Fibroblast of skin of right quadriceps (primary cell): Measurements from ENCODE around the gene TBRG4.
"Not testable (repeated sequence)": the region's sequence is repeated elsewhere in the genome, so short reads cannot be mapped to it uniquely, and the experiment has no call there.

Experiments used
- DNase-seq: peaks from one replicate; pipeline ENCODE4 v3.0.0-alpha.2; 2013

Gene TBRG4

DNA sequence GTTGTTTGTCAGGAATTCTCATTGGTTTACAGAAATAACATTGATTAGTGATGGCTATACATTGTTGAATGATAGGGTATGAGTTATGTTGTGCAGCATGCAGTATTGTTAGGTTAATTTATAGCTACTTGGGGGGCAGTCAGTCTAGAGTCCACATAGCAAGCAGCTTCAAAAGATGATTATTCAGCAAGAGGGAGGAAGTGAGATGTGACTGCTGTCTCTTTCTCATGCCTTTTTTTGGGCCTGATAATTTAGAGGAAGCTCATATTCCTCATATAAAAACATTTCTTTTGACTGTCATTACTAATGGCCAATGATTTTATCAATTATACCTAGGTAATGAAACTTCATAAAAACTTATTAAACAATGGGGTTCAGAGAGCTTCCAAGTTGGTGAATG, 3.4 kb upstream of the TBRG4 start:
- DNase-seq: no peak

DNA sequence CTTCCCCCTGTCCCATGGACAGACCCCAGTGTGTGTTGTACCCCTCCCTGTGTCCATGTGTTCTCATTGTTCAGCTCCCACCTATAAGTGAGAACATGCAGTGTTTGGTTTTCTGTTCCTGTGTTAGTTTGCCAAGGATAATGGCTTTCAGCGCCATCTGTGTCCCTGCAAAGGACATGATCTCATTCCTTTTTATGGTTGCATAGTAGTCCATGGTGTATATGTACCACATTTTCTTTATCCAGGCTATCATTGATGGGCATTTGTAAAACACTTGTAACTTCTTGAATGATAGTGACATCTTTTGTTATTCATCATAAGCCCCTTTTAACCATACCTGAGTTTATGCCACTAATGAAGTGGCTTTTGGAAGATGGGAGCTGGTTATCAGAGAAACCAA, 2.8 kb upstream of the TBRG4 start:
- DNase-seq: not testable (repeated sequence)

DNA sequence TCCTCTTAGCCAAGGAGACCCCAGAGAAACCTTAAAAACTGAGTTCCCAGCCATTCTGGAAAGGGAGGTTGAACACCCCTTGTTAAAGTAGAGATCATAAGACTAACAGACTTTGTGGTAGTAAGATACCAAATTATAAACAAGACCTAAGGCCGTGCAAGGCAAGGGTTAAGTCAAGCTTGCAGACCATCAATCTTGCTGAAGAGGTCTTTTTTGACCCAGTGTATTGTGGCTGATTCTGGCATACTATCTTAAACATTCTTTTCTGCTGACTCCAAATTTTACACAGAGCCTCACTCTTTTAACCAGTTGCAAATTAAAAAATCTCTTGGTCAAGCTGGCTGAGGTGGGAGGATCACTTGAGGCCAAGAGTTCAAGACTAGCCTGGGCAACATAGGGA, 1.2 kb upstream of the TBRG4 start:
- no peak for DNase-seq

DNA sequence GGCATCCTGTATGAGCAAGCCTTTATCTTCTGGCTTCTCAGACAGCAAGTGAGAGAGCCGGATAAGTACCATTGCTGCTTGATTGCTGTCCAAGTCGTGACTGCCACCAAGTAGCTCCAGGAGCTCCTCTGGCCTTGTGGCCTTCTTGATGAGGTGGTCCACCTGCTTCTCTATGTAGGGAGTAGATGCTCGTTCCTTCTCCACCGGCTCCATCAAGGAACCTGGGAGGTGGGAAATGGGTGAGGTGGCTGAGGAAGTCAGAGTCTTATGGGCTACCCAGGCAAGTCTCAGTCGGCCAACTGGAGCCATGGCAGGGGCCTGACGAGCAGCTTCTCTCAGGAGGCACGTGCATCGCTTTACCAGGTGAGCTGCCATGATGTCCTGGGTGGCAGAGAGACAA, 2.6 kb downstream of the TBRG4 start:
- no peak for DNase-seq

DNA sequence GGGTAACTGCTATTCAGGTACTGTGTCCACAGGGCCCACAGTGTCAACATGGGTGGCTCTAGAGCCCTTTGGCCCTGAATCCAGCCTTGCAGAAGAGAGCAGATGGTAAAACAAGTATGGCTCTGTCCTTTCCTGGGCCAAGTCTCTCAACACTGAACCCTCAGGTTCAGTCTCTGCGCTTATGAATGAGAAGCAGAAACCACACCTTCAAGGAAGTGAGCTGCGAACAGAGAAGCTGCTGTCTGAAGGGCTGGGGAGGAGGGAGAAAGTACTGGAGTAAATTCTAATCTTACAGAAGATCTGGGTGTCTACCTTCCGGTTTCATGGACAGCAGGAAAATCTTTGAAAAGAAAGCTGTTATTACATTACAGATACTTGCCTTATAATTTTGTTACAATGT, 4.1 kb downstream of the TBRG4 start:
- no peak for DNase-seq

DNA sequence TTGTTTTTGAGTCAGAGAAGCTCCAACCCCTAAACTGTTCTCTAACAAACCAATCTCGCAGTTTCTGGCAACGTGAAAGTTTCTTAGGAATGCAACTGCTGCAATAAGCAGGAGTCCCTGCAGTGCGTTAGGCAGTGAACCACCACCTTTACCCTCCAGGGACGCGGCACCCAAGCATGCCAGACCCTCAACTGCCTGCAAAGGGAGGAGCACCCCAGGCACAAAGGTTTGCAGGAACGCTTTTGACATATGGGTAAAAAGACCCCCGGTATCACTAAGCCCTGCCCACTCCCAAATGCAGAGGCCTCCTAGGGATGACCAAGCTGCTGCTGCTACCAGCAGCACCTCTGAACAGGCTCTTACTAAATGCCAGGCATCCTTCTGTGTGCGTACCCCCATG, 4.7 kb downstream of the TBRG4 start:
- DNase-seq: no peak

DNA sequence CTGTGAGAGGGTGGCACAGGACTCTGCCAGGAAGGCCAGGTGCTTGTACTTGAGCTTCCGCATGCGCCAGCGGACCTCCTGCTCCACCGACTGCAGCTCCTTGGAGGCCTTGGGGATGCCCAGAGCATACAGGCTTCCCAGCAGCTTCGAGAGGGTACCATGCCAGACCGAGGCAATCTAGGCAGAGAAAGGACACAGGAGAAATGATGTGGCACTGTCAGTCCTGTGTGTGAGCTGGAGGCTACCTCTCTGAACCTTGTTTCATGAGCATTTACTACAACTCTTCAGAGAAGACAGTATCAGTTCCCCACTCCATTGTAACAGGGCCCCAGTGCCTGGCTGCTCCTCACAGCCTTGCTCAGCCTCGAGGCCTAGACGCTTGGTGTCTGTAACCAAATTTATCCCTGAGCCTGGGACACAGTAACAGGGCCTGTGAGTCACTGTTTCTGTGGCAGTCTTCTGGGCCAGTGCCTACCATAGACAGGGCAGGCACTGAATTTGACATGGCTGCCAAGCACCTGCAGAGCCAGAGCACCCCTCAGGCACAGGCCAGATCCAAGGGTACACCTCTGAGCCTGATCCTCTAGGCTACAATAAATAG, 5.8 kb downstream of the TBRG4 start:
- DNase-seq: no peak

DNA sequence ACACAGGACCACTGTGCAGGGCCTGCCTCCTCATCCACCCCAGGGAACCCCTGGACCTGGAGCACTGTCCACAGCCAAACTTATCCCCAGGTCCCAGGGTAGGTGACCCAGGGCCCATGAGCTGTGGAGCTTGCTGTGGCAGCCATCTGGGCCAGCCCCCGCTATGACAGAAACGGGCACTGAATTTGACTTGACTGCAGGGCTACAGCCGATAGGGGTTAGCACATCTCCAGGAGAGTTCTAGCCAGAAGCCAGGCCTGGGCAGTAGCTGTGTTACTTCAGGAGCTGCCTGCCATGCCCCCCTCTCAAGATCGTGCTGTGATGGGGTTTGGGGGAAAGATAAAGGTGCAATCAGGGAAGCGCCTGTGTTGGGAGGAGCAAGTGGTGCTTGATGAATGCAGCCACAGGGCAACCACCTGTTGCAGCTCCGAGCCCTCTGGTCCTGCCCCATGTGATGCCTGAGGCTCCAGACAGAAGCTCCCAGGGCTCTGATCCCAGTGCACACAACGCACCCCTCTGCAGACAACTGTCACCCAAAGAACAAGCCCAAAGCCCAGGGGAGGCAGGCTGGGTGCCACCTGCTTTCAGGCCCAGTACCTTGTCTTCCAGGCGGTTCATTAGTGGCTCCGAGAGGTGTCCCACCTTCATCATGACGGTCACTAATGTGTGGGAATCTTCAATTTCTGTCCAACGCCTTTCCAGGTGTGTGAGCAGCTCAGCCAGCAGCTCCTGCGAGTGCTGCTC, 6.5 kb downstream of the TBRG4 start:
- no peak for DNase-seq

DNA sequence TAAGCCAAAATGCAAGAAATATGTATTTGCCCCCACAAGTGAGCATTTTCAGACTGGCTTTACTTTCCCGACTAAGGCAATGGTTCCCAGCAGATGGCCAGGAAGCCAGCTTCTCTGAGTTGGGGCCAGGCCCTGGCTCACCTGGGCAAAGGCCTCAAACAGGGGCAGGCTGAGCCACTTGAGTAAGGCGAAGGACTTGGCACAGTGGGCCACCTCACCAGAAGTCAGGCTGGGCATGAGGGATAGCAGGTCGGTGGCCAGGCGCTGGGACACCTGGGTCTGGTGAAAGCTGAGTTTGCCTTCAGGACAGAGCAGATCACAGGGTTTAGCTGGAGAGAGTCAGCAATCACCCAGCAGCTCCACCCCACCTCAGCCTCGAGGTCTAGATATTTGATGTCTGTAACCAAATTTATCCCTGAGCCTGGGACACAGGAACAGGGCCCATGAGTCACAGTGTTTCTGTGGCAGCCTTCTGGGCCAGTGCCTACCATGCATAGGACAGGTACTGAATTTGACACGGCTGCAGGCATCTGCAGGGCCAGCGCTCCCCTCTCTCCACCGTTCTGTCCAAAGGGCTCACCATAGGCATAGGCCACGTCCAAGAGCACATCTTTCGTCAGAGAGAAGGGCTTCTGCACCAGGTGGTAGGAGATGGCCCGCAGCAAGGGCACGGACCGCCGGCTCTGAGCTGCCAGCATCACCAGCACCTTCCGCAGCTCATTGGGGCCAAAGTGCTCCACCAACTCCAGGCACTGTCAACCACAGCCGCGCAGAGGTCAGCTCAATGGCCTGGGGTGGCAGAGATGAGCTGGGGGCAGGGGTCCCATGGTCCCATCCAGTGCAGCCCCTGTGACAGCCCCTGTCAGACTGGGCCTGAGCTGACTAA, 7.3 kb downstream of the TBRG4 start:
- no peak for DNase-seq

DNA sequence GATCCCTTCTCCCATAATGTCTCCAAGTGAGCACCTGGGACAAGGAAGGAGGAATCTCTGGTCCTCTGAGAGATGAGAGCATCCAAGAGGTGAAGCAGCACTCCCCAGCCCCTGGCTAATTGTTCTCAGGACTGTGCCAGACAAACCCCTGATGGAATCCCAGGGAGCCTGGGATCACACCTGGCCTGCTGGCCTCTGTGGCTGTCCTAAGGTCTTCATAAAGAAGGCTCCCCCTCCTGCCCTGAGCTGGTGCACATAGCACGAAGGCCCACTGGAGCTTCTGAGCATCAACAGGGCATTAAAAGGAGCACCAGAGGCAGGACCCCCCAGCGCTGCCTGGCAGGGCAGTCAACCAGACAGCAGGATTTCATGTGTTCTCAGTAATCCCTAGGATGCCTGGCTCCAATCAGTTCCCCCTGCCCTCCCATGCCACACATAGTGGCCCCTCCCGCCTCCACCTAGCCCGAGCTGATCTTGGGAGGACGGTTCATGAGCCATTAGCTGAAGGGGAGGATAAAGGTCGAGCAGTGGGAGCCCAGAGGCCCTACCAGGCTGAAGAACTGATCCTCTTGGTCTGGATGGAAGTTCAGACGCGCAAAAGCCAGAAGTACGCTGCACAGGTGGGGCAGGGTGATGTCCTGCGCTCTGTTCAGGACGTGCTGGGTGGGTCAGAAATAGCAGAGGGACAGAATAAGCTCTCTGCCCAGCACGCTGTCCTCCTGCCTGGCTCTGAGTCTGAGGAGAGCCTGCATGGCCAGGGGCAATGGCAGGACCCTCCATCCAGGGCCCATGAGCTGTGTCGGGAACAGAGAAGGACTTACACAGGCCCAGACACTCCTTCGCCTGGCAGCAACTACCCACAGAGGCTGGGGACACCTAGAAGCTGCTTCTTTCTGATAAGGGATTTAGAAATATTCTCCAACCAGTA, 8.4 kb downstream of the TBRG4 start:
- no peak for DNase-seq

DNA sequence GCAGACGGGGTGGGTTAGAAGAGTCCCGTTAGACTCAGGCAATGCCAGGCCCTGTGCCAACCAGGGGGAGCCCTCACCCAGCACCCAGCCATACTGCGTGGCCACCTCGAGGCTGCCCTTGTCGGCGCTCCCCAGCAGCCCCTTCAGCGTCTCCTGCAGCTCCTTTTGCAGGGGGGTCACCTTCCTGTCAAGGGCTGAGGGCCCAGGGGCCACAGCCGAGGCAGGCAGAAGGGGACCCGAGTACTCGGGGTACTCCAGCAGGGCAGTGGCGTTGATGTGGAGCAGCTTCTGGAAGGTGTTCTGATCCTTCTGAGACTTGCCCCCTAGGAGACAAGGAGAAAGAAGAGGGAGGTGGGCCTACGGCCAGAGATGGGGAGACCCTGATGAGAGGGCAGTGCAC, 9.7 kb downstream of the TBRG4 start:
- no peak for DNase-seq

DNA sequence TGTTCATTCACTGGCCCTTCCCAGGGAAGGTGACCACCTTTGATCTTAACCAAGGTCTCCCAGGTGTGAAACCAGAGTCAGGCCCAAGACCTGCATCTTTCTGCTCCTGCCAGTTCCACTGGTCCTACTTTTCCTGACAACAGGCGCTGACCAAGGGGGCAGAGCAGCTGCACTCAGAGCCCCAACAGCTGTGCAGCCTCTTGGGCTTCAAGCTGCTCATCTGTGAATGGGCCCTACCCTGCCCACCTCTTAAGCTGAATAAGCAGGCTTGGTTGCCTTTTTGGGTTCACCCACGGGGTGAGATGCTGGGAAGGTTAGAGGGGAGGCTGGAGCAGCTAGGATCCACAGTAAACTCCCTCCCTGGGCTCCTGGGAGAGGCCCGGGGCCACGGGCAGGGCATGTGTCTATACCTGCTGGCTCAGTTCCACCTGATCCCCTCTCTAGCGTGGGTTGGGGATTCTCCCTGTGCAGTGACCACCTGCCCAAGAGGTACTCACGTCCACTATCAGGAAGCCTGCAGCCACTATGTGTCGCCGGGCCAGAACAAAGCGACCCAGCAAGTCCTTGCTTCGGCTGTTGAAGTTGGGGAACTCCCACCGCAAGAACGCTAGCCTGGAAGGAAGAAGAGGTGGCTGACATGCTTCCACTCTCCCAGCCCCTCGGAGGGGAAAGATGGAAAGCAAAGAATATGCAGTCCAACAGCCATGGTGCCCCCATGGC, 10.6 kb downstream of the TBRG4 start:
- DNase-seq: no peak

DNA sequence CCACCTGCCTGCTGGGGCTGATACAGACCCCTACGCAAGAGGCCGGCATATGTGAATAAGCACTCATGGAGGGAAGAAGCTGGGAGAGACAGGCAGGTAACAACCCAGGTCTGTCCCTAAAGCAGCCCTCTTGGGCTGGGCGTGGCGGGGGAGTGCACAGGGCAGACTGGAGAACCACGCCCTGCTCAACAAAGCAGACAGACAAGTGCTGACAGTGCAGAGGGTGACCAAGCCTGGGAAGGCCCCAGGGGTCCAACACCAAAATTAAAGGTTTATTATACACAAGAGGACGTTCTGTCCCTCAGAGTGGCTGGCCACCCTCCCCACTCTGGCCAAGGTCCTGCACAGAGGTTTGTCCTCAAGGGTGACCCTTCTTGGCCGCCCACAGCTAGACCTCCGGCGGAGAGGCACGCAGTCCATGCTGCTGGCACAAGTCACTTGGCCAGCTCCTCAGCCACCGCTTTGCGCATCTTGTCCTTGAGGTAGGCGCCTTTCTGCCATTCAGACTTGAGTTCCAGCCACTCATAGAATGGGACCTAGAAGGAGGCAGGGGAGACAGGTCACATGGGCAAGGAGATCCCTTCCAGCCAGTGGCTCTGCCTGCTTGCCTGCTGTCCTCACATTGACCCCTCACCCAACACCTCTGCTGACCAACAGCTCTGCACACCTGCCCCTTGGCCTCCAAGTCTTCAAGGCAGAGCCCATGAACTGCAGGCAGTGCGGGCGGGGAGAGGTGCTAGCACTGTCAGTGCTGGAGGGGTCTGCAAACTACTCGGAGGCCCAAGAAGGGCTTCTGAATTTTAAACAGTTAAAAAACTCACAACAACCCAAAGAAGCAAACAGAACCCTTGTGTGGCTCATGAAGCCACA, 11.4 kb downstream of the TBRG4 start:
- no peak for DNase-seq

DNA sequence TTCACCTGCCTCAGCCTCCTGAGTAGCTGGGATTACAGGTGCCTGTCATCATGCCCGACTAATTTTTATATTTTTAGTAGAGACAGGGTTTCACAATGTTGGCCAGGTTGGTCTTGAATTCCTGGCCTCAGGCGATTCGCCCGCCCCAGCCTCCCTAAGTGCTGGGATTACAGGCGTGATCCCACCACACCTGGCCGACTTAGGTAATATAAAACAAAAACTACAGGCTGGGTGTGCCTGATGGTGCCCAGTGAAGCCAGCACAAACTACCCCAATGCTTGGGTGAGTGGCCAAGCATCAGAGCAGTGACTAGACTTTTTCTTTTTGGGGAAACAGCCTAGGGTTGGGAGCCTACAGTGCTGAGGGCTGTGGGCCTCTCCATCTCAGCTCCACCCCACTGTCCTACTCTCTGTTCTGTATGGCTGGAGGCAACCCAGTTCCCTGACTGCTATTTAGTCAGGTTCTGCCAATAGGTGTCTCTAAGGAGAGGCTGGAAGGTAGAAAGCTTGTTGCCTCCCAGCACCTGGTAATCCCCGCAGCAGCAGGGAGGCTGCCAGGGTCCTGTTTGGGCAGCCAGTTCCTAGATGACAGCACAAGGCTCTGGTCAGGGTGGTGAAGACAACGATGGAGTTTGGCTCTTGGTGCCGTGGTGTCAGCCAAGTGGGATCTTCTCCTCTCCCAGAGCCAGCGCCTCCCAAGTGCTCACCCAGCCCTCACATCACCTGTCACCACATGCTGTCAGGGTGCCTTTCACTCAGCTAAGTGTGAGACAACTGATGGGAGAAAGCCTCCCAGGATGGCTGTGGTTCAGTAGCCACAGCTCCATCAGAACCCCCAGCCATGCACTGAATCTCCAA, 12.3 kb downstream of the TBRG4 start:
- no peak for DNase-seq

DNA sequence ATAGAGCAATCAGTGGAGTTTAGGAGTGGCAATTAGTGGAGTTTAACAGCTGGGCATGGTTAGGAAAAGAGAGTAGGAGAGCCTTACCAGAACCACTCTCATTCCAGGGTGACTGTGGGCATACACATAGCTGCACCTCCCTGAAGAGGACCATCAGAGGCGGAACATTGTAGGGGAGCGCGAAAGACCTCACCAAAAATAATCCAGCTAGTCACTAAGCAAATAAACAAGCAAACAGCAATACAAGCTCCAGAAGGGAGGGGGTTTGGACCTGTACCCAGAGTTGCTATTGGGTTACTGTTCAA, 18.6 kb downstream of the TBRG4 start:
- no peak for DNase-seq

DNA sequence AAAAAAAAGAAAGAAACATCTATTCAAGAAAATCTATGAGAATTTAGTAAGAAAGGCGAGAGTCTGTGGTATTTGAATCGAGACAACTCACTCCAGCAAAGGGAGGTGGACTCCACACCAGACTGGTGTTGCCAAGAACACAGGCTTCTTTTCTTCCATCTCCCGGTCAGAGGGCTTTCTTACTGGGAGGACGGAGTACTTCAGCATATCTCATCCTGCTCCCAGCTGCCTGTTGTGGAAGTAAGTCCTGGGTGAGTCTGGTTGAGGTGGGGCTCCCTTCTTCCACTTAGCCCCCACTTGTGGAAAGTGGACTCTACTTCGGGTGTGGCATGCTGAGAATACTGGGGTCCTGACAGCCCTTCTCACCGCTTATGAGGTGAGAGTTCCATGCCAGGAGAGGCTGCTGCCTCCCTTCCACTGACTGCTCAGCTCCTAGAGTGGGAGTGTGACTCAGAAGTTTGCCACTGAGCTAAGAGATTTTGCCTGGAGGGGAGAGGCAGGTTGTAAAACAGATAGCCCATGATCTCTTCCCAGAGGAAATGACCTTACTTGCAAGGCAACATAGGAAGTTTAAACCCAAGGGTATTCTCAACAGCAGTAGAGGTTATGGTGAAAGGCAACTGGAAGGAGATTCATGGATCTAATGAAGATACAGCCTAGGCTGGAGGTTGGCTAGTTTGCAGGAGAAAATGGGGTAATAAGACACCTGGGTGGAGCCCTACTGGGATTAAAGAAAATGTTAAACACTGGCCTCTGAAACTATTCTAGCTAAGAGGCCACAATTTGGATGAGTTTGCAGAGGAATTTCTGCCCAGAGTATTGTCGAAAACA, 19.2 kb downstream of the TBRG4 start:
- DNase-seq: peak; percentile 15

DNA sequence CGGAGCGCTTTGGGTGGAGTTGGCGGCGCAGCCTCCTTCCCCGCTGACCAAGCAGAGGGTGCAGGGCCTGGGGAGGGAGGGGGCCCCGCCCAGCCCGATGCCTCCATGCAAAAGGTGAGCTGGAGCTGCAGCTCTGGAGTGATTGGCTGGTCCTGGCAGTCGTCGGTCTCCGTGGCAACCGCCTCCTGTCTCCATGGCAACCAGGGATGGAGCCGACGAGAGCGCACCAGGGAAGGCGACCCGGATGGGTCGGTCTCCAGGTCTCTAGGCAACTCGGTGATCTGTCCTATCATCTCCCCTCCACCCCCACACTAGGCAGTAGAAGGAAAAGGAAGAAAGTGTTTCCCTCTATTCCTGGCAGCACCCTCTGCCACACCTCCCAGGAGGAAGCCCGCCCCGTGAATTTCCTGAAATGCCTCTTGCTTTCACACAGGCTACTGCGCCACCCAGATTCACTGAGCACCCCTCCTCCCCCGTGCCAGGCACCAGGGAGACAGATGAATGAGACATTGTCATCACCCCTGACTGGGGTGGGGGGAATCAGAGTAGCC, 22.1 kb downstream of the TBRG4 start:
- DNase-seq: peak; percentile 59

DNA sequence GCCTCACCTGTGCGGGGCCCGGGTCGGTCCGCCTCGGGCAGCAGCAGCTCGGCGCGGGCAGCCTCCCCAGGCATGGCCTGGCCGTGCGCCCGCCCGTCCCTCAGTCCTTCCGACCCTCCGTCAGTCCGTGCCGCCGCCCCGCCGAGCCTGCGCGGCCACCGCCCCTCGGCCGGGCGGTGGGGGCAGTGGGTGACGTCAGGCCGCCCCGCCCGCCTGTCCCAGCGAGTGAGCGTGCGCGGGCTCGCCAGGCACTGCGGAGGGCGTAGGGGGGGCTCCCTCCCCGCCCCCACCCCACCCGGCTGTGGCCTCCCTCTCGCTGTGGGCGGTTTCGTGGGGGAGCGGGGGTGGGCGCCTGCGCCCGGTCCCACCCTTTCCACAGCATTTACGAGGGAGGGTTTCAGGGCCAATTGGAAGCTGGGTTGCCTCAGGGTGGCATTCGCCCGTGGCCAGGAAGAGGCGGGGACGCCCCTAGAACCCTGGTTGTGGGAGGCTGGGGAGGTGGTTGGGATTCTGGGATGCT, 22.6 kb downstream of the TBRG4 start, which contains the start of gene NACAD:
Gene NACAD, minus strand, starts transcription at position 149 of the 520 bp plus-strand sequence. Its CDS starts 75 bp downstream, at position 74.
- DNase-seq: peak; percentile 49
